Mucosa of descending colon (tissue), 3 donors: Measurements from ENCODE around the gene ARHGDIG. TPM values are rescaled to one million over a fixed set of nuclear protein-coding genes. Genes with fewer than 3 reads are reported as not detected.

ENCODE experiments used
- ATAC-seq: fragments of 200-7000 bp; cut with Tn5 transposase; one replicate; pipeline ENCODE4 v1.9.1; 2020; ENCODE audit warnings: mild to moderate bottlenecking, moderate library complexity
- DNase-seq, 3 donors: peaks; one replicate each; pipeline ENCODE4 v3.0.0-alpha.2; 2020
- H3K36me3 ChIP-seq: fragments of 200-600 bp; one replicate; pipeline ENCODE4 v1.8.0; 2021; ENCODE audit warnings: low read depth, mild to moderate bottlenecking
- H3K4me1 ChIP-seq: fragments of 200-600 bp; one replicate; pipeline ENCODE4 v1.8.0; 2021; ENCODE audit warnings: low read depth, mild to moderate bottlenecking
- H3K4me3 ChIP-seq: fragments of 200-600 bp; one replicate; pipeline ENCODE4 v1.8.0; 2021; ENCODE audit warnings: mild to moderate bottlenecking
- H3K9me3 ChIP-seq: fragments of 200-600 bp; one replicate; pipeline ENCODE4 v1.8.0; 2021; ENCODE audit warnings: mild to moderate bottlenecking
- CTCF ChIP-seq: fragments of 200-600 bp; IDR thresholded peaks from one replicate; pipeline ENCODE4 v1.8.0; 2022; ENCODE audit warnings: antibody characterized with exemption, mild to moderate bottlenecking
- intact Hi-C, 2 donors: fragments of 100-400 bp; cut with DNase I in 1 of 2; cut with micrococcal nuclease in 1 of 2; formaldehyde crosslinking; loops; one replicate each; pipeline versions ENCODE4 v1.11.0 to v1.11.1; 2022; cut with DNase I, micrococcal nuclease
- total RNA-seq, 3 donors: library from RNA; stranded (reverse); fragmentation: NEBNext Ultra II Directional in 2 of 3; extraction: Animal tissue kit (Norgen Biotek cat#: 25700) in 2 of 3; gene quantifications; one replicate each; pipeline versions ENCODE4 v1.2.1 to v1.2.4, GENCODE V29; 2021 to 2023
- donor health status: DM: no; HTN: no; CAD: no; lungs with moderate emphysema.
- donor health status: DM: no; HTN: no; CAD: no.
- donor health status: DM: no; HTN: yes; CAD: no.

Gene ARHGDIG
- total RNA-seq, 3 donors from 2014 or later = 1.7 to 6.8 (median 1.9) TPM

GRCh38 chr16:268141-269053, 12.0 kb upstream of the ARHGDIG start:
- no peaks in the 10 kb centered on the region for H3K36me3 ChIP-seq
- no peak for TF ChIP-seq CTCF
- peak; percentile 58 for ATAC-seq

GRCh38 chr16:269061-269796, 11.2 kb upstream of the ARHGDIG start:
- Histone ChIP-seq H3K4me1 (peaks cover 6% of the 10 kb centered on the region), H3K4me3 (no peak overlapping the region), H3K9me3 (no peaks in the 10 kb centered on the region), H3K36me3 (no peaks in the 10 kb centered on the region)
- no peak for TF ChIP-seq CTCF
- intact Hi-C loops = no loop called here
- ATAC-seq = no peak
- DNase-seq = no peak

More at GRCh38 chr16:268141-269053, 12.0 kb upstream of the ARHGDIG start:
- DNase-seq = peak; percentile 73 to 86 (median 85)
- peaks cover 2% of the 10 kb centered on the region for H3K4me1 ChIP-seq
- no peaks in the 10 kb centered on the region for H3K9me3 ChIP-seq
- intact Hi-C loops = no loop called here
- no peak overlapping the region for H3K4me3 ChIP-seq

- no peak for TF ChIP-seq CTCF
- Histone ChIP-seq H3K9me3 (no peaks in the 10 kb centered on the region), H3K4me1 (peaks cover 13% of the 10 kb centered on the region), H3K36me3 (no peaks in the 10 kb centered on the region), H3K4me3 (no peak overlapping the region)
- intact Hi-C loops = no loop called here
- DNase-seq = no peak
- no peak for ATAC-seq
Observed at GRCh38 chr16:270381-271255, 9.8 kb upstream of the ARHGDIG start.

- no peaks in the 10 kb centered on the region for H3K36me3 ChIP-seq
- no peak overlapping the region for H3K4me3 ChIP-seq
- intact Hi-C loops = no loop called here
- H3K9me3 ChIP-seq = no peaks in the 10 kb centered on the region
- no peak for TF ChIP-seq CTCF
- ATAC-seq (no peak), DNase-seq (no peak)
- peaks cover 13% of the 10 kb centered on the region for H3K4me1 ChIP-seq
Observed at GRCh38 chr16:272633-273546, 7.5 kb upstream of the ARHGDIG start.
